IMR-90 (cell line): ENCODE measurements around the gene MMP8. TPM values are rescaled to one million over a fixed set of nuclear protein-coding genes. Genes with fewer than 3 reads are reported as not detected.

Experiments used
- ATAC-seq: fragments of 200-7000 bp; cut with Tn5 transposase; 2 replicates; pipeline ENCODE4 v1.9.1; 2020; ENCODE audit warnings: low read depth, mild to moderate bottlenecking, moderate library complexity
- BruUV-seq: library from RNA; stranded (reverse); fragments of 400-500 nt; replicated peaks from 2 replicates; lab custom pipeline; 2021; lab: Mats Ljungman, UMichigan
- CTCF ChIA-PET: fragments of 300-600 bp; formaldehyde crosslinking; extraction: SDS; loops from one replicate; lab custom pipeline; 2021; ENCODE audit warnings: antibody characterized with exemption; lab: Yijun Ruan, JAX
- POLR2A ChIA-PET: fragments of 300-600 bp; sonication (Branson Sonifier 250); formaldehyde crosslinking; loops from one replicate; lab custom pipeline; 2022; ENCODE audit warnings: antibody characterized with exemption; ENCODE audit not compliant: unreplicated experiment; lab: Charles Lee
- DNase-seq: peaks from one replicate; pipeline ENCODE4 v3.0.0; 2013
- H2AFZ ChIP-seq: replicated peaks from 2 replicates; pipeline ENCODE3; 2013; ENCODE audit warnings: low read length, mild to moderate bottlenecking; ENCODE audit not compliant: poor library complexity
- H2AK5ac ChIP-seq: 2 replicates; pipeline ENCODE4 v1.6.1; 2013; ENCODE audit warnings: low read depth, low read length, inconsistent platforms
- H2AK9ac ChIP-seq: replicated peaks from 2 replicates; pipeline ENCODE3; 2013; ENCODE audit warnings: mild to moderate bottlenecking, low read depth, low read length, moderate library complexity; ENCODE audit not compliant: poor library complexity
- H2BK120ac ChIP-seq: 2 replicates; pipeline ENCODE4 v1.6.1; 2013; ENCODE audit warnings: low read depth, low read length, inconsistent platforms
- H2BK15ac ChIP-seq: 3 replicates; pipeline ENCODE4 v1.6.1; 2013; ENCODE audit warnings: low read depth, low read length, inconsistent platforms
- H2BK20ac ChIP-seq: 2 replicates; pipeline ENCODE4 v1.6.1; 2013; ENCODE audit warnings: low read depth, mild to moderate bottlenecking, inconsistent platforms, low read length, moderate library complexity
- H2BK5ac ChIP-seq: 2 replicates; pipeline ENCODE4 v1.6.1; 2013; ENCODE audit warnings: mild to moderate bottlenecking, low read depth, low read length, inconsistent platforms; ENCODE audit not compliant: poor library complexity, severe bottlenecking
- H3K14ac ChIP-seq: replicated peaks from 2 replicates; pipeline ENCODE4 v1.6.1; 2013; ENCODE audit warnings: low read depth, low read length, inconsistent platforms
- H3K18ac ChIP-seq: 2 replicates; pipeline ENCODE4 v1.6.1; 2013; ENCODE audit warnings: low read depth, low read length, control low read depth
- H3K23ac ChIP-seq: 2 replicates; pipeline ENCODE4 v1.6.1; 2013; ENCODE audit warnings: low read depth, low read length, inconsistent platforms
- H3K27ac ChIP-seq: 2 replicates; pipeline ENCODE4 v1.5.1; 2013; ENCODE audit warnings: mild to moderate bottlenecking, control low read depth, low read length; ENCODE audit not compliant: insufficient read depth
- H3K27me3 ChIP-seq: 2 replicates; pipeline ENCODE4 v1.6.1; 2013; ENCODE audit warnings: low read length; ENCODE audit not compliant: control insufficient read depth, insufficient read depth
- H3K36me3 ChIP-seq: 2 replicates; pipeline ENCODE4 v1.6.1; 2013; ENCODE audit warnings: low read length, mixed read lengths; ENCODE audit not compliant: control insufficient read depth, insufficient read depth
- H3K4ac ChIP-seq: 2 replicates; pipeline ENCODE4 v1.6.1; 2013; ENCODE audit warnings: low read depth, low read length, inconsistent platforms
- H3K4me1 ChIP-seq: 2 replicates; pipeline ENCODE4 v1.6.1; 2013; ENCODE audit warnings: low read length, mixed read lengths; ENCODE audit not compliant: control insufficient read depth, insufficient read depth
- H3K4me2 ChIP-seq: 2 replicates; pipeline ENCODE4 v1.6.1; 2013; ENCODE audit warnings: low read depth, mild to moderate bottlenecking, control low read depth, low read length, moderate library complexity
- H3K4me3 ChIP-seq: 2 replicates; pipeline ENCODE4 v1.5.1; 2013; ENCODE audit warnings: low read depth, mild to moderate bottlenecking, control low read depth, low read length, moderate library complexity; ENCODE audit not compliant: insufficient read depth
- H3K56ac ChIP-seq: 2 replicates; pipeline ENCODE4 v1.6.1; 2013; ENCODE audit warnings: low read length, inconsistent platforms; ENCODE audit not compliant: insufficient read depth; ENCODE audit errors: extremely low read depth
- H3K79me1 ChIP-seq, 2 experiments: 2 replicates each; pipeline ENCODE4 v1.6.1; 2013; ENCODE audit warnings: low read length in 2 of 2, inconsistent platforms in 1 of 2, low read depth in 1 of 2
- H3K9ac ChIP-seq: 2 replicates; pipeline ENCODE4 v1.6.1; 2013; ENCODE audit warnings: low read depth, low read length, control low read depth
- H3K9me1 ChIP-seq: 2 replicates; pipeline ENCODE4 v1.6.1; 2013; ENCODE audit warnings: low read length, inconsistent platforms; ENCODE audit not compliant: insufficient read depth
- H3K9me3 ChIP-seq: 2 replicates; pipeline ENCODE4 v1.6.1; 2013; ENCODE audit warnings: low read length; ENCODE audit not compliant: control insufficient read depth, insufficient read depth
- H4K20me1 ChIP-seq: 2 replicates; pipeline ENCODE4 v1.6.1; 2013; ENCODE audit warnings: low read length, inconsistent platforms; ENCODE audit not compliant: insufficient read depth
- H4K5ac ChIP-seq: 2 replicates; pipeline ENCODE4 v1.6.1; 2013; ENCODE audit warnings: mild to moderate bottlenecking, low read depth, low read length, control low read depth
- H4K8ac ChIP-seq, 2 experiments: 2 replicates each; pipeline ENCODE4 v1.6.1; 2013; ENCODE audit warnings: low read depth in 2 of 2, low read length in 2 of 2, control low read depth in 1 of 2, inconsistent platforms in 1 of 2
- H4K91ac ChIP-seq: 2 replicates; pipeline ENCODE4 v1.6.1; 2013; ENCODE audit warnings: low read depth, low read length, inconsistent platforms; ENCODE audit not compliant: insufficient read depth
- CHD1 ChIP-seq: IDR thresholded peaks from 2 replicates; pipeline ENCODE4 v1.6.1; 2012; ENCODE audit warnings: low read depth, low read length, improper control_type of control experiment
- FOS ChIP-seq: fragments of 150-350 bp; IDR thresholded peaks from 2 replicates; pipeline ENCODE4 v1.6.1; 2016; ENCODE audit warnings: low read depth, low read length
- MAFK ChIP-seq: IDR thresholded peaks from 2 replicates; pipeline ENCODE4 v1.6.1; 2012; ENCODE audit warnings: low read depth, low read length, improper control_type of control experiment
- MXI1 ChIP-seq: IDR thresholded peaks from 2 replicates; pipeline ENCODE4 v1.6.1; 2012; ENCODE audit warnings: low read depth, mild to moderate bottlenecking, low read length, moderate library complexity, borderline replicate concordance
- NFE2L2 ChIP-seq: fragments of 150-350 bp; IDR thresholded peaks from 2 replicates; pipeline ENCODE4 v1.6.1; 2016; ENCODE audit warnings: low read depth, mild to moderate bottlenecking, low read length
- RCOR1 ChIP-seq: IDR thresholded peaks from 2 replicates; pipeline ENCODE4 v1.6.1; 2012; ENCODE audit warnings: mild to moderate bottlenecking, low read length, improper control_type of control experiment; ENCODE audit not compliant: insufficient replicate concordance
- RFX5 ChIP-seq: IDR thresholded peaks from 2 replicates; pipeline ENCODE4 v1.8.0; 2012; ENCODE audit warnings: low read depth, mild to moderate bottlenecking, low read length, moderate library complexity
- SMC3 ChIP-seq: fragments of 150-350 bp; IDR thresholded peaks from 2 replicates; pipeline ENCODE4 v1.6.1; 2016; ENCODE audit warnings: low read depth, mild to moderate bottlenecking, antibody characterized with exemption, low read length, moderate library complexity
- WGBS, 2 experiments: methylation state at CpG; one replicate each; pipeline versions ENCODE4 v1.1.5 to v1.1.7; 2013; ENCODE audit warnings: missing lambda C conversion rate in 2 of 2; ENCODE audit not compliant: insufficient read length in 1 of 2; ENCODE audit errors: extremely low coverage in 2 of 2; 5-methylcytosine and 5-hydroxymethylcytosine counted together
- dilution Hi-C: fragments of 300-500 bp; cut with HindIII; formaldehyde crosslinking; loops from one replicate; pipeline ENCODE4 v1.14.3; 2018; ENCODE audit warnings: low sequenced_read_pairs; ENCODE audit not compliant: unreplicated experiment
- in situ Hi-C: fragments of 300-500 bp; cut with MboI; formaldehyde crosslinking; loops from 3 replicates; pipeline ENCODE4 v1.14.3; 2019; ENCODE audit warnings: low sequenced_read_pairs, inconsistent platforms, mixed read lengths
- intact Hi-C: fragments of 100-400 bp; cut with micrococcal nuclease; formaldehyde crosslinking; loops from 2 replicates; pipeline ENCODE4 v1.10.0; 2022
- polyA plus RNA-seq, 3 experiments: library from polyadenylated mRNA; depleted of rRNA; stranded (reverse); fragments of >200 nt; gene quantifications; 2 replicates each; pipeline ENCODE4 v1.2.3, GENCODE V29; 2012; ENCODE audit warnings: low replicate concordance in 1 of 3
- total RNA-seq: library from RNA; depleted of rRNA; stranded (reverse); fragments of >200 nt; gene quantifications from 2 replicates; pipeline ENCODE4 v1.2.3, GENCODE V29; 2012
- TF ChIP-seq, protein P1 (sequence below): fragments of 150-350 bp; IDR thresholded peaks from 2 replicates; pipeline ENCODE4 v1.6.1; 2017; ENCODE audit warnings: mild to moderate bottlenecking, antibody characterized with exemption, low read length, low read depth
- TF ChIP-seq, protein P2 (sequence below): fragments of 150-350 bp; IDR thresholded peaks from 2 replicates; pipeline ENCODE4 v1.6.1; 2016; ENCODE audit warnings: low read depth, mild to moderate bottlenecking, low read length, moderate library complexity, borderline replicate concordance

The MMP8 gene
- total and polyA plus RNA-seq, 2 of the 4 experiments (the other 2 are of a cell fraction), result 0.05 to 0.18 TPM

DNA sequence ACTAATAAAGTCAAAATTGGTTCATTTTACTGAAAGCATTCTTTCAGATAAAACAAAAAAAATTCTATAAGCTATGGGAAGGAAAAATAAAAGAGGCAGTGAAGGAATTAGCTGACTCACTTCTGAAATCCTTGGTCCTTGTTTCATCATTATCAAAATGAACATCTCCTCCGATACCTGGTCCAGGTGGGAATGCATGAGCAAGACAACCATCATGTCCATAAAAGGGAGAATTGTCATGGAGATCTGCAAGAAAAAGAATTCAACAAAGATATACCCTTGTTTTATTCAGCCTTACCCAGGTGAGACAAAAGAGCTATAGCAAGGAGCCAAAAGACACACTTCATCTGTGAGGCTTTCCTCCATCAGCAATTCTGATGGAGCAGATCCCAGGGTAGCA lies 28.5 kb upstream of the MMP8 start:
- BruUV-seq, result no TSS peak
- dilution Hi-C loops, result no loop called here
- H3K4me3 ChIP-seq, result no peak overlapping the region
- no peak for ATAC-seq
- TF ChIP-seq MAFK, result no peak
- no peak for TF ChIP-seq FOS
- TF ChIP-seq, protein P1, sequence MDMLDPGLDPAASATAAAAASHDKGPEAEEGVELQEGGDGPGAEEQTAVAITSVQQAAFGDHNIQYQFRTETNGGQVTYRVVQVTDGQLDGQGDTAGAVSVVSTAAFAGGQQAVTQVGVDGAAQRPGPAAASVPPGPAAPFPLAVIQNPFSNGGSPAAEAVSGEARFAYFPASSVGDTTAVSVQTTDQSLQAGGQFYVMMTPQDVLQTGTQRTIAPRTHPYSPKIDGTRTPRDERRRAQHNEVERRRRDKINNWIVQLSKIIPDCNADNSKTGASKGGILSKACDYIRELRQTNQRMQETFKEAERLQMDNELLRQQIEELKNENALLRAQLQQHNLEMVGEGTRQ, result no peak
- no peak for TF ChIP-seq MXI1
- no peak for TF ChIP-seq SMC3
- TF ChIP-seq CHD1, result no peak
- TF ChIP-seq NFE2L2, result no peak
- no peak for TF ChIP-seq RFX5
- TF ChIP-seq, protein P2, sequence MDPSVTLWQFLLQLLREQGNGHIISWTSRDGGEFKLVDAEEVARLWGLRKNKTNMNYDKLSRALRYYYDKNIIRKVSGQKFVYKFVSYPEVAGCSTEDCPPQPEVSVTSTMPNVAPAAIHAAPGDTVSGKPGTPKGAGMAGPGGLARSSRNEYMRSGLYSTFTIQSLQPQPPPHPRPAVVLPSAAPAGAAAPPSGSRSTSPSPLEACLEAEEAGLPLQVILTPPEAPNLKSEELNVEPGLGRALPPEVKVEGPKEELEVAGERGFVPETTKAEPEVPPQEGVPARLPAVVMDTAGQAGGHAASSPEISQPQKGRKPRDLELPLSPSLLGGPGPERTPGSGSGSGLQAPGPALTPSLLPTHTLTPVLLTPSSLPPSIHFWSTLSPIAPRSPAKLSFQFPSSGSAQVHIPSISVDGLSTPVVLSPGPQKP, result no peak
- no peak for TF ChIP-seq RCOR1
- H4K91ac ChIP-seq, result no peak overlapping the region
- H4K8ac ChIP-seq, result no peak overlapping the region
- no peak overlapping the region for H3K9ac ChIP-seq
- DNase-seq, result no peak
- H3K9me1 ChIP-seq, result no peaks in the 10 kb centered on the region
- H2AK5ac ChIP-seq, result no peak overlapping the region
- no peak overlapping the region for H2BK5ac ChIP-seq
- intact Hi-C loops, result no loop called here
- no peak overlapping the region for H2AFZ ChIP-seq
- H3K9me3 ChIP-seq, result no peaks in the 10 kb centered on the region
- no peak overlapping the region for H3K14ac ChIP-seq
- H3K27me3 ChIP-seq, result peaks cover 32% of the 10 kb centered on the region
- no peak overlapping the region for H4K5ac ChIP-seq
- no peak overlapping the region for H3K23ac ChIP-seq
- no peak overlapping the region for H2BK120ac ChIP-seq
- H4K20me1 ChIP-seq, result no peaks in the 10 kb centered on the region
- no peak overlapping the region for H3K18ac ChIP-seq
- CTCF ChIA-PET, result no interaction called here
- no peak overlapping the region for H3K4ac ChIP-seq
- peaks cover 1% of the 10 kb centered on the region; the same call in 1 of the 2 replicates for H3K4me1 ChIP-seq
- H3K4me2 ChIP-seq, result no peak overlapping the region
- H2AK9ac ChIP-seq, result no peak overlapping the region
- in situ Hi-C loops, result no loop called here
- H3K79me1 ChIP-seq, result no peaks in the 10 kb centered on the region
- H3K27ac ChIP-seq, result no peak overlapping the region
- no peak overlapping the region for H3K56ac ChIP-seq
- H2BK20ac ChIP-seq, result no peak overlapping the region
- no peaks in the 10 kb centered on the region for H3K36me3 ChIP-seq
- H2BK15ac ChIP-seq, result no peak overlapping the region
- POLR2A ChIA-PET, result no interaction called here
- no CpG with 5 or more reads among the region's 1 CpG for WGBS, 2 experiments
